Fibroblast of villous mesenchyme (primary cell): ENCODE measurements around the gene PTTG1IP2. TPM values are rescaled to one million over a fixed set of nuclear protein-coding genes. Genes with fewer than 3 reads are reported as not detected.

Source experiments
- DNase-seq: peaks from one replicate; pipeline ENCODE4 v3.0.0-alpha.2; 2010; ENCODE audit warnings: low read depth
- H3K4me3 ChIP-seq: 2 replicates; pipeline ENCODE4 v1.5.1; 2011; ENCODE audit warnings: low read depth, mild to moderate bottlenecking, low read length
- total RNA-seq: library from RNA; depleted of rRNA; stranded (reverse); fragments of >200 nt; gene quantifications from 2 replicates; pipeline ENCODE4 v1.2.3, GENCODE V29; 2012
- TF ChIP-seq, protein P1 (sequence below): IDR thresholded peaks from 2 replicates; pipeline ENCODE4 v1.5.1; 2012; ENCODE audit warnings: low read depth, mild to moderate bottlenecking, low read length; ENCODE audit not compliant: insufficient read depth

PTTG1IP2 gene
- total RNA-seq, 1 donor: not detected

DNA sequence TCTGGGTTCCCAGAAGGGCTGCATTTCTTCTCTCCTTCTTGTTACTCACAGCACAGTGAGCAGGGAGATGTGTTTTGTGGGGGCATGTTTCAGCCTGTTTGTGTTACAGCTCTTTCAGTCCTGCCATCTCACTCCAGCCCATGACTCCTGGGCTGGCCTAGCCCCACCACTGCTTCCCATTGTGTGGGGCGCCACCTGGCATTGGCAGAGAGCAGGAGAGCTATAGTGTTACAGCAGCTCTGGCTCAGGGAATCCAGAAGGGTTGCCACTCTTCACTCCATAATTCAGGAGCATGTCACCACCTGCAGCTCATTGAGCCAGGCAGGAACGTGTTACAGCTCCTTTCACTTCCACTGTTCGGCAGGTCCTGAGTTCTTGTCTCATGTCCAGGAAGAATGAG lies 36.2 kb upstream of the PTTG1IP2 start:
- DNase-seq: no peak
- TF ChIP-seq, protein P1, sequence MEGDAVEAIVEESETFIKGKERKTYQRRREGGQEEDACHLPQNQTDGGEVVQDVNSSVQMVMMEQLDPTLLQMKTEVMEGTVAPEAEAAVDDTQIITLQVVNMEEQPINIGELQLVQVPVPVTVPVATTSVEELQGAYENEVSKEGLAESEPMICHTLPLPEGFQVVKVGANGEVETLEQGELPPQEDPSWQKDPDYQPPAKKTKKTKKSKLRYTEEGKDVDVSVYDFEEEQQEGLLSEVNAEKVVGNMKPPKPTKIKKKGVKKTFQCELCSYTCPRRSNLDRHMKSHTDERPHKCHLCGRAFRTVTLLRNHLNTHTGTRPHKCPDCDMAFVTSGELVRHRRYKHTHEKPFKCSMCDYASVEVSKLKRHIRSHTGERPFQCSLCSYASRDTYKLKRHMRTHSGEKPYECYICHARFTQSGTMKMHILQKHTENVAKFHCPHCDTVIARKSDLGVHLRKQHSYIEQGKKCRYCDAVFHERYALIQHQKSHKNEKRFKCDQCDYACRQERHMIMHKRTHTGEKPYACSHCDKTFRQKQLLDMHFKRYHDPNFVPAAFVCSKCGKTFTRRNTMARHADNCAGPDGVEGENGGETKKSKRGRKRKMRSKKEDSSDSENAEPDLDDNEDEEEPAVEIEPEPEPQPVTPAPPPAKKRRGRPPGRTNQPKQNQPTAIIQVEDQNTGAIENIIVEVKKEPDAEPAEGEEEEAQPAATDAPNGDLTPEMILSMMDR: no peak

DNA sequence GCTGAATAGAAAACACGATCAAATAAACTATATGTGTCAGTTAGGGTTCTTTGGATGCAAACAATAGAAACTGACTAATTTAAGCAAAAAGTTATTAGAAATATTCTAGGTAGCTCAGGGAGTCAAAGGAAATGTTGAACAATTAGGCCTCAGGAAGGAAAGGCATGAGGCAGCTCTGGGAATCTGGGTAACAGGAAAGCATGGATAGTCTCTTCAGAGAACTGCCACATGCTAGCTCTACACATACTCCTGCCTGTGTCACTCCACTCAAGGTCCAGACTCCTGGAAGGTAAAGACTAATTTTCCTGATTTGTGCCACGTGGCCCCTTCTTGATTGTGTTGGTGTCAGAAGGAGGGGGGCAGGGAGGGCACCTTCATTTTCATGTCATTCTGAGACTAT lies 23.8 kb upstream of the PTTG1IP2 start:
- H3K4me3 ChIP-seq: no peak overlapping the region
- no peak for DNase-seq
- TF ChIP-seq, protein P1: no peak

More for the DNA sequence above, 36.2 kb upstream of the PTTG1IP2 start:
- no peak overlapping the region for H3K4me3 ChIP-seq

DNA sequence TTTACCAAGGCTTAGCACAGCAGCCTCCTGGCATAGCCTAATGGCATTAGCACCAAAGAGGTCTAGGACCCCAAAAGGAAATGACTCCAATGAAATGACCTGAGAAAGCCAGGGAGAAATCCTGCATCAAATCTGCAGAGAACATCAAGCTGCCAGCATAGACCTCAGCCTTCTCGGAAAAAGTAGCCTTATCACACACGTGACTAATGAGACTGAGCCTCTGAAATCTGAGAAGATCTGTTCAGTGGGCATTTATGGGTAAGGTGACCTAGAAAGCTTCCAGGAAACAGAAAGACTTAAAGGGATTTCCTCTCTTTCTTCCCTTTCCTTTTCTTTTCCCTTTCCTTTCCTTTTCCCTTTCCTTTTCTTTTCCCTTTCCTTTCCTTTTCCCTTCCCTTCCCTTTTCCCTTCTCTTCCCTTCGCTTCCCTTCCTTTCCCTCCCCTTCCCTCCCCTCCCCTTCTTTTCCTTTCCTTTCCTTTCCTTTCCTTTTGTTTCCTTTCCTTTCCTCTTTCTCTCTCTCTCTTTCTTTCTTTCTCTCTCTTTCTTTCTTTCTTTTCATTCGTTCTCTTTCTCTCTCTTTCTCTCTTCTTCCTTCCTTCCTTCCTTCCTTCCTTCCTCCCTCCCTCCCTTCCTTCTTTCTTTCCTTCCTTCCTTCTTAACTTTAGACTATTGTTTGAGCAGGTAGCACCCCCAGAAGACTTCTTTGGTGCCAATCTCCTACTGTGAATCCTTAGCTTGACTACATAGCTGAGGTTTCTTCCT lies 23.1 kb upstream of the PTTG1IP2 start:
- no peak overlapping the region for H3K4me3 ChIP-seq
- DNase-seq: no peak
- TF ChIP-seq, protein P1: no peak

DNA sequence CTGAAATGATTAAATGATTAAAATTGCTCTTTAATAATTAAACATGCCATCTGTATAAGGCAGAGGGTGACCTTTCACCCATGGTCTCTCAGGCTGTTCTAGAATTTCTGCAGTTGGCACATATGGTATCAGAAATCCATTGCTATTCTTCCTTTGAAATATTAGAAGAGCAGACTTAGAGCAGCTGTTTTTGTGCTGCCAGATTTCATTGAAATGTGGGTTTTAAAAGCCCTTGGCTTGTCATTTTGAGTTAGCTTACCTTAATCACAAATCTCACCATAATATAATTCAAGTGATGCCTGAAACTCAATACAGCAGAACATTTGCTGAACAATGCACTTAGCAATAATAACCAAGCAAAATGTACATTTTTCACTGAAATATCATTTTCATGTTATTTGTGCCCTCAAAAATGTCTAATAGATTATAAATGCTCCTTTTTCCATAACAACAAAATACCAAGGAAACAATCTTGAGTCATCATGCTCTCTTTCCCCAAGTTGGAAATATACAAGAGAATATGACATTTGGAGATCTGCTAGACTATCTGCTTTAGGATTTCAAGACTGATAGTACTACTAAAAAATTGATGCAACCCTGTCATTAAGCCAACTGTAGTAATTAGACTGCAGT lies 16.1 kb upstream of the PTTG1IP2 start:
- no peak overlapping the region for H3K4me3 ChIP-seq
- DNase-seq: no peak
- TF ChIP-seq, protein P1: no peak

DNA sequence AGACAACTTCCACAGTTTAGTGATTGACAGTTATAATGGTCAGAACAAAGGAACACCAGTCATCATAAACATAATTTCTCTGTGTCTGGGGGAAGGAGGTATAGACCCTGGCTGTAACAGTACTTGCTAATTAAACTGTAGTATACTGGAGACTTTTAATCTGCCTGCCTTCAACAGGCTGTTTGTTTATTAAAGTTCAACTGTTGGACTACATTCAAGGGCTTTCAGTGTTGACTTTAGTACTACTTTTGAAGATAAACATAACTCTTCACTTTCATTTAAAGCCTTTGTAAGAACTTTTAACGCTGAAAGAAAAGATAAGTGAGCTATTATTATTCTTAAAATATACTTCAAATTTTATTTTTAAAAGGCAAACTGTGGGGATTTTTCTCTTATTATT lies 15.5 kb upstream of the PTTG1IP2 start:
- TF ChIP-seq, protein P1: no peak
- H3K4me3 ChIP-seq: no peak overlapping the region
- no peak for DNase-seq

DNA sequence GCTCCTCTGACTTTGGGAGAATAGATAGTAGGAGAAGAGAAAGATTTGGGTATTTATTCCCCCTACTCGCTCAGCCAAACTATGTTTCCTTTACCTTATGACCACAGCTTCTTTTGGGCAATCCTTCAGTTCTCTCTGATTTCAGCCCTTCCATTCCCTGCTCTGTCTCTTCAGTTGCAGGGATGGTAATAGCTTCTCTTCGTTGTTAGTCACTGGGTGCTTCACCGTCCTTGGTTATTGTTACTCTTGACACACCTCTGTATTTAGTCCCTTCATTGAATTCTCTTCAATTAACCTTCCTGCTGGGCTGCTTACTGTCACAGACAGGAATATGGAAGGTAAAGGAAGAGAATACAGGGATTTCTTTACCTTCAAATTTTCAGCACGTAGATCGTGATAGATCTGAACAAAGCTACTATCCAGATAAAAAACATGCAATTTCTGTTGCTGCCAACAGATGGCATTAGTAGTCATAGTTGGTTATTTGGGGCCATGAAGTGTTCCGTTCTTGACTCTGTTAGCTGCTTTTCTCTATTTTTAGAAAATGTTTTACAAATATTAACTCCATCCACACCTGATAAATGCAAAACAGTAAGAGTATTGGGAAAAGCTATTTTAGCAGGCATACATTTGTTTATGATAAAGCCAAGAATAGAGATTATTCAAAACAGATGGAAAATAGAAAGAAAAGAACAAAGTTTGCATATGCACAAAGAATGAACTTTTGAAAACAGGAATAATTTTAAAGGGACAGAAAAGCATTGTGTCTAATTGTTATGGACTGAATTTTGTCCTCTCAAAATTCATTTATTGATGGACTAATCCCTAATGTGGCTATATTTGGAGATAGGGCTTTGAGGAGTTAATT lies 14.0 kb upstream of the PTTG1IP2 start:
- DNase-seq: peak; percentile 53
- peak overlapping the region; percentile 20 for H3K4me3 ChIP-seq
- TF ChIP-seq, protein P1: peak; percentile 73
